Measurements from ENCODE around the gene AARSD1. TPM values are rescaled to one million over a fixed set of nuclear protein-coding genes. Genes with fewer than 3 reads are reported as not detected.
"Not testable (repeated sequence)": the region's sequence is repeated elsewhere in the genome, so short reads cannot be mapped to it uniquely, and the experiment has no call there.

Gene AARSD1
- total and polyA plus RNA-seq, 10 donors, result 13.1 to 55.6 (median 34.1) TPM

GRCh38 chr17:42979511-42980273 is 15.4 kb upstream of the AARSD1 start, which contains the start of gene PTGES3L:
TSS of gene PTGES3L (minus strand) at chr17:42980080. CDS start at chr17:42980053, 27 bp downstream.
- DNase-seq, result peak; percentile 80
- Histone ChIP-seq H3K27ac (peak within 1 kb of the TSS; percentile 76 to 96 (median 91)), H3K4me1 (peaks cover 22 to 53% (median 44%) of the 10 kb centered on the region in 6 donors), H3K27me3 (replicated peaks in 1 of 7) (no peaks in the 10 kb centered on the region), H3K4me3 (peak within 1 kb of the TSS; percentile 81 to 100 (median 97)), H3K9me3 (no peaks in the 10 kb centered on the region), H3K36me3 (peaks cover 0 to 19% (median 0%) of the 10 kb centered on the region in 6 donors)
- intact Hi-C loops (cut with DNase I; ENCODE audit: low total_unique reads), result no loop called here
- TF ChIP-seq CTCF (IDR thresholded peaks at IDR 0.05 in 8 of 11, conservative IDR thresholded peaks at IDR 0.05 in 3 of 11), result no peak
- no peak for TF ChIP-seq POLR2AphosphoS5 (IDR thresholded peaks at IDR 0.05)
- TF ChIP-seq POLR2A (IDR thresholded peaks at IDR 0.05), result no peak
- WGBS, 5 donors, result 34 to 38% (median 36%) methylated on average over 21 of the region's 21 CpGs

GRCh38 chr17:42975701-42976100 is 11.4 kb upstream of the AARSD1 start:
- DNase-seq; H3K36me3 ChIP-seq; H3K9me3 ChIP-seq; H3K4me3 ChIP-seq; intact Hi-C loops (cut with DNase I; ENCODE audit: low total_unique reads); H3K27ac ChIP-seq; H3K27me3 ChIP-seq (replicated peaks in 1 of 7): not testable (repeated sequence)
- H3K4me1 ChIP-seq, result peaks cover 5 to 13% (median 9%) of the 10 kb centered on the region in 6 donors
- 84 to 92% (median 89%) methylated on average over 16 of the region's 16 CpGs for WGBS, 5 donors

- Histone ChIP-seq H3K27me3 (replicated peaks in 1 of 7) (no peaks in the 10 kb centered on the region), H3K9me3 (no peaks in the 10 kb centered on the region), H3K36me3 (no peaks in the 10 kb centered on the region), H3K4me3 (no peak overlapping the region), H3K27ac (no peak overlapping the region), H3K4me1 (peaks cover 5 to 13% (median 9%) of the 10 kb centered on the region in 6 donors)
- TF ChIP-seq CTCF (IDR thresholded peaks at IDR 0.05 in 8 of 11, conservative IDR thresholded peaks at IDR 0.05 in 3 of 11) (no peak), POLR2A (IDR thresholded peaks at IDR 0.05) (no peak), POLR2AphosphoS5 (IDR thresholded peaks at IDR 0.05) (no peak)
- intact Hi-C loops (cut with DNase I; ENCODE audit: low total_unique reads), result no loop called here
- no peak for DNase-seq
- 18 to 37% (median 31%) methylated on average over 2 of the region's 2 CpGs for WGBS, 5 donors
Measured at GRCh38 chr17:42975265-42975664, 11.0 kb upstream of the AARSD1 start.

GRCh38 chr17:42973323-42973722 is 9.1 kb upstream of the AARSD1 start:
- H3K9me3 ChIP-seq; DNase-seq; H3K4me1 ChIP-seq; intact Hi-C loops (cut with DNase I; ENCODE audit: low total_unique reads); H3K27me3 ChIP-seq (replicated peaks in 1 of 7); H3K4me3 ChIP-seq; H3K27ac ChIP-seq; H3K36me3 ChIP-seq: not testable (repeated sequence)
- 74 to 95% (median 86%) methylated on average over 5 to 14 of the region's 18 CpGs for WGBS, 5 donors

GRCh38 chr17:42971589-42971988 is 7.3 kb upstream of the AARSD1 start:
- WGBS, 5 donors, result 86 to 92% (median 89%) methylated on average over 4 to 5 of the region's 5 CpGs
- Histone ChIP-seq H3K9me3 (no peaks in the 10 kb centered on the region), H3K4me1 (peaks cover 0 to 4% (median 0%) of the 10 kb centered on the region in 6 donors), H3K27me3 (replicated peaks in 1 of 7) (no peaks in the 10 kb centered on the region), H3K4me3 (no peak overlapping the region), H3K27ac (no peak overlapping the region), H3K36me3 (no peaks in the 10 kb centered on the region)
- intact Hi-C loops (cut with DNase I; ENCODE audit: low total_unique reads), result no loop called here
- DNase-seq, result no peak
- TF ChIP-seq POLR2A (IDR thresholded peaks at IDR 0.05), result no peak
